ENCODE results near the gene BCAS1.

The BCAS1 gene

DNA sequence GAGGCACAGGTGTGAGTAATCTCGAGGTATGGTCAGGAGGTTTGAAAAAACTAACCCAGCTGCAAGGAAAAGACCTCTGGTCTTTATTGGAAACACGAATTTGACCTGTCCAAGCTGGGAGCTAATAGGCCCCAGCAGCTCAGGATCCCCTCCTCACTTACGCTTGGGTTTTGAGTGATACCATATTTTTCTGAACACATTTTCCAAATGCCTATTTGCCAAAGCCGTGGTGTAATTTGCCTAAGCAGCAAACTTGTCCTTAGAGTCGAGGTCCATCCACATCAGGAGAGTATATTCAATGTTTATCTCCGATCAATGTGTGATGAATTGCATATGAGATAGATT, 128.0 kb downstream of the BCAS1 start:
- Histone ChIP-seq H3K9ac (ENCODE audit: low read length) (peak overlapping the region; percentile 73), H3K9me3 (ENCODE audit: low read length) (no peaks in the 10 kb centered on the region), H3K4me2 (ENCODE audit: low read length) (peak overlapping the region; percentile 78), H3K4me1 (ENCODE audit: insufficient read depth, low read length, severe bottlenecking) (peaks cover 62% of the 10 kb centered on the region), H3K4me3 (ENCODE audit: low read depth, low read length, poor library complexity, severe bottlenecking) (peak overlapping the region; percentile 47), H3F3A (ENCODE audit: insufficient read depth, low read length) (0 out of 2 replicates have a peak, but pooled peaks cover 3% of the 10 kb centered on the region), H3K27ac (ENCODE audit: low read depth, low read length, poor library complexity, severe bottlenecking) (peak overlapping the region; percentile 99), H3K36me3 (ENCODE audit: insufficient read depth, low read length) (no peaks in the 10 kb centered on the region), H3K9me2 (ENCODE audit: low read depth, low read length) (no peaks in the 10 kb centered on the region), H3K79me2 (ENCODE audit: insufficient read depth, low read length) (no peaks in the 10 kb centered on the region), H3K27me3 (ENCODE audit: insufficient read depth, low read length) (no peaks in the 10 kb centered on the region), H4K20me1 (ENCODE audit: insufficient read depth, low read length) (no peaks in the 10 kb centered on the region), H2AFZ (ENCODE audit: low read length) (no peak overlapping the region)
- TF ChIP-seq EZH2 (IDR thresholded peaks at IDR 0.05; ENCODE audit: borderline replicate concordance, low read length) (no peak), CTCF (IDR thresholded peaks at IDR 0.05; ENCODE audit: low read length) (no peak)

DNA sequence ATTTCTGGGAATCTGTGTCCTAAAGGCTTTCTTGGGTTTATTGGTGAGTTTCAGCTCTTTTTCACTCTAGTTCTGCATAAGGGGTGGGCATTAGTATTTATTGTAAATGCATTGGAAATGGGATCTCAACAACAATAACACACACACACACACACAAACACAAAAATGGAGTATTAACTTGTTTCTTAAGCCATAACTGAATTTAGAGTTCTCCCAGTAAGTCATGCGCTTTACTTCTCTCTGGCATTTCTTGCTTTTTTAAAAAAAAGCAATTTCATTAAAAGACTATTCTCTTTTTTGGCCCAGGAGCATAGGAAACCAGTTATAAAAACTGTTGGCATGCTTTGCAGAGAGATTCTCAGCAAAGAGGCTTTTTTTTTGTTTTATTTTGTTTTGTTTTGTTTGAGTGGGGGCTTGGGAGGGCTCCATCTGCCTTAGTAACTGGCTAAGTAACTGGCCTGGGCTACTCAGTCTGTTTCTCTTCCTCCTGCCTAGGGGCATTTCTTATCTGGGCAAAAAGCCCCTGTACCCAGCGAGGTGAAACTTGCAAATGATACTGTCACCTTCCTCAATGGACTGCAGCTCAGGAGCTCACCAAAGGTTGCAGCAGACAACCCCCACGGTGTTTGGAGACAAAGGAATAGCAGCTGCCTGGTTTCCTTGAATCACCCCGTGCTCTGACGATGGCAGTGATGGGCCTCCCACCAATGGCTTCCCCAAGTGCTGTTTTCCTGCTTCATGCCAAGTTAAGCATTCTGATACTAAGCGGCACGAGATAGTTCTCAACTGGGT, 128.5 kb downstream of the BCAS1 start:
- Histone ChIP-seq H3K4me3 (ENCODE audit: low read depth, low read length, poor library complexity, severe bottlenecking) (peak overlapping the region; percentile 47), H3K4me1 (ENCODE audit: insufficient read depth, low read length, severe bottlenecking) (peaks cover 65% of the 10 kb centered on the region), H3K27ac (ENCODE audit: low read depth, low read length, poor library complexity, severe bottlenecking) (peak overlapping the region; percentile 99), H2AFZ (ENCODE audit: low read length) (no peak overlapping the region; the same call in 1 of the 2 replicates), H4K20me1 (ENCODE audit: insufficient read depth, low read length) (no peaks in the 10 kb centered on the region), H3K9me3 (ENCODE audit: low read length) (no peaks in the 10 kb centered on the region), H3F3A (ENCODE audit: insufficient read depth, low read length) (0 out of 2 replicates have a peak, but pooled peaks cover 3% of the 10 kb centered on the region), H3K36me3 (ENCODE audit: insufficient read depth, low read length) (no peaks in the 10 kb centered on the region), H3K79me2 (ENCODE audit: insufficient read depth, low read length) (no peaks in the 10 kb centered on the region), H3K9me2 (ENCODE audit: low read depth, low read length) (no peaks in the 10 kb centered on the region), H3K9ac (ENCODE audit: low read length) (peak overlapping the region; percentile 73), H3K4me2 (ENCODE audit: low read length) (peak overlapping the region; percentile 78), H3K27me3 (ENCODE audit: insufficient read depth, low read length) (no peaks in the 10 kb centered on the region)
- TF ChIP-seq EZH2 (IDR thresholded peaks at IDR 0.05; ENCODE audit: borderline replicate concordance, low read length) (no peak), CTCF (IDR thresholded peaks at IDR 0.05; ENCODE audit: low read length) (no peak)

- no peaks in the 10 kb centered on the region for H4K20me1 ChIP-seq (ENCODE audit: insufficient read depth, low read length)
- H3K4me1 ChIP-seq (ENCODE audit: insufficient read depth, low read length, severe bottlenecking) = peaks cover 74% of the 10 kb centered on the region
- H2AFZ ChIP-seq (ENCODE audit: low read length) = no peak overlapping the region
- peak overlapping the region; percentile 47 for H3K4me3 ChIP-seq (ENCODE audit: low read depth, low read length, poor library complexity, severe bottlenecking)
- 0 out of 2 replicates have a peak, but pooled peaks cover 3% of the 10 kb centered on the region for H3F3A ChIP-seq (ENCODE audit: insufficient read depth, low read length)
- no peaks in the 10 kb centered on the region for H3K36me3 ChIP-seq (ENCODE audit: insufficient read depth, low read length)
- H3K4me2 ChIP-seq (ENCODE audit: low read length) = peak overlapping the region; percentile 78
- no peaks in the 10 kb centered on the region for H3K27me3 ChIP-seq (ENCODE audit: insufficient read depth, low read length)
- H3K79me2 ChIP-seq (ENCODE audit: insufficient read depth, low read length) = no peaks in the 10 kb centered on the region
- H3K9me3 ChIP-seq (ENCODE audit: low read length) = no peaks in the 10 kb centered on the region
- peak overlapping the region; percentile 99 for H3K27ac ChIP-seq (ENCODE audit: low read depth, low read length, poor library complexity, severe bottlenecking)
- H3K9ac ChIP-seq (ENCODE audit: low read length) = peak overlapping the region; percentile 73
- TF ChIP-seq CTCF (IDR thresholded peaks at IDR 0.05; ENCODE audit: low read length) = no peak
- TF ChIP-seq EZH2 (IDR thresholded peaks at IDR 0.05; ENCODE audit: borderline replicate concordance, low read length) = no peak
- no peaks in the 10 kb centered on the region for H3K9me2 ChIP-seq (ENCODE audit: low read depth, low read length)
Measured at GRCh38 chr20:53940907-53941545, 129.4 kb downstream of the BCAS1 start.
